H1 (cell line): Measurements from ENCODE around the gene C17orf113. TPM values are rescaled to one million over a fixed set of nuclear protein-coding genes. Genes with fewer than 3 reads are reported as not detected.
A peak's percentile ranks its signal among the peaks of the same experiment; 100 is the strongest.

ENCODE experiments used
- CTCF ChIA-PET: fragments of 300-600 bp; sonication (Branson Sonifier 250); formaldehyde crosslinking; loops from one replicate; lab custom pipeline; 2021; ENCODE audit not compliant: partially characterized antibody; lab: Charles Lee
- POLR2A ChIA-PET: fragments of 300-600 bp; sonication (Branson Sonifier 250); formaldehyde crosslinking; loops from one replicate; lab custom pipeline; 2021; ENCODE audit warnings: inconsistent platforms; ENCODE audit not compliant: partially characterized antibody; lab: Charles Lee
- DNase-seq, 2 experiments: peaks; one replicate each; pipeline versions ENCODE4 v3.0.0 to v3.0.0-alpha.2; 2010 to 2022; ENCODE audit warnings: low spot score in 2 of 2, low read depth in 1 of 2, mixed read lengths in 1 of 2
- FAIRE-seq: peaks from 2 replicates; lab custom pipeline; 2011; peaks lifted over from hg19 to GRCh38; lab: Jason Lieb, UNC
- H2AFZ ChIP-seq: 2 replicates; pipeline ENCODE4 v1.8.1; 2012; ENCODE audit warnings: low read length, inconsistent platforms
- H2AK5ac ChIP-seq: 2 replicates; pipeline ENCODE4 v1.6.1; 2013; ENCODE audit warnings: low read depth, low read length
- H2BK120ac ChIP-seq: replicated peaks from 2 replicates; pipeline ENCODE3; 2013; ENCODE audit warnings: low read depth, low read length, inconsistent platforms
- H2BK12ac ChIP-seq: 2 replicates; pipeline ENCODE4 v1.6.1; 2013; ENCODE audit warnings: low read depth, low read length
- H2BK15ac ChIP-seq: 2 replicates; pipeline ENCODE4 v1.6.1; 2013; ENCODE audit warnings: low read length
- H2BK20ac ChIP-seq: 2 replicates; pipeline ENCODE4 v1.6.1; 2013; ENCODE audit warnings: low read length
- H2BK5ac ChIP-seq: 2 replicates; pipeline ENCODE4 v1.6.1; 2013; ENCODE audit warnings: low read depth, low read length
- H3K14ac ChIP-seq: 2 replicates; pipeline ENCODE4 v1.6.1; 2013; ENCODE audit warnings: inconsistent platforms; ENCODE audit not compliant: insufficient read length
- H3K18ac ChIP-seq: 2 replicates; pipeline ENCODE4 v1.6.1; 2013; ENCODE audit warnings: low read length; ENCODE audit errors: extremely low read depth
- H3K23ac ChIP-seq: 2 replicates; pipeline ENCODE4 v1.6.1; 2013; ENCODE audit warnings: inconsistent platforms; ENCODE audit not compliant: insufficient read length
- H3K23me2 ChIP-seq: 2 replicates; pipeline ENCODE4 v1.6.1; 2013; ENCODE audit warnings: low read depth, low read length
- H3K27ac ChIP-seq: 2 replicates; pipeline ENCODE4 v1.6.1; 2011; ENCODE audit warnings: low read depth, low read length, inconsistent platforms
- H3K27me3 ChIP-seq, 4 experiments: replicated peaks in 1 of 4; 1 replicate in 1 of 4; 2 replicates in 3 of 4; pipeline versions ENCODE4 v1.6.1 to v1.8.1; 2011 to 2013; ENCODE audit warnings: low read length in 3 of 4, mild to moderate bottlenecking in 3 of 4, inconsistent platforms in 2 of 4, mixed read lengths in 2 of 4, moderate library complexity in 1 of 4; ENCODE audit not compliant: control insufficient read depth in 3 of 4, insufficient read depth in 3 of 4; ENCODE audit errors: extremely low read depth in 1 of 4
- H3K36me3 ChIP-seq, 4 experiments: 2 replicates each; pipeline versions ENCODE4 v1.6.1 to v1.8.1; 2011 to 2013; ENCODE audit warnings: mild to moderate bottlenecking in 4 of 4, low read length in 3 of 4, moderate library complexity in 2 of 4, control low read depth in 1 of 4, inconsistent platforms in 1 of 4; ENCODE audit not compliant: insufficient read depth in 4 of 4, control insufficient read depth in 2 of 4
- H3K4ac ChIP-seq: replicated peaks from 2 replicates; pipeline ENCODE3; 2013; ENCODE audit warnings: low read length, low read depth, mixed read lengths, inconsistent platforms; ENCODE audit not compliant: insufficient read length
- H3K4me1 ChIP-seq, 4 experiments: replicated peaks in 1 of 4; 1 replicate in 1 of 4; 2 replicates in 3 of 4; pipeline versions ENCODE4 v1.6.1 to v1.8.1; 2011 to 2013; ENCODE audit warnings: low read length in 3 of 4, inconsistent platforms in 2 of 4, mixed read lengths in 1 of 4; ENCODE audit not compliant: insufficient read depth in 4 of 4, control insufficient read depth in 3 of 4
- H3K4me2 ChIP-seq, 2 experiments: 2 replicates each; pipeline versions ENCODE4 v1.6.1 to v1.8.1; 2011 to 2013; ENCODE audit warnings: low read depth in 2 of 2, low read length in 2 of 2, control low read depth in 1 of 2, inconsistent platforms in 1 of 2, mild to moderate bottlenecking in 1 of 2; ENCODE audit not compliant: insufficient read depth in 1 of 2
- H3K4me3 ChIP-seq, 4 experiments: fragments of 200-600, 300-600 bp in 1 of 4; sonication (generic), shearing (Covaris generic), sonication (Bioruptor Twin) in 1 of 4; 2 replicates each; pipeline versions ENCODE4 v1.5.1 to v1.8.1; 2011 to 2016; ENCODE audit warnings: low read length in 4 of 4, low read depth in 3 of 4, control low read depth in 2 of 4, inconsistent platforms in 2 of 4, mild to moderate bottlenecking in 2 of 4, mixed read lengths in 1 of 4, moderate library complexity in 1 of 4; ENCODE audit not compliant: insufficient read depth in 2 of 4; ENCODE audit errors: extremely low read depth in 1 of 4
- H3K56ac ChIP-seq: replicated peaks from 2 replicates; pipeline ENCODE3; 2013; ENCODE audit warnings: low read depth, mild to moderate bottlenecking, mixed read lengths, low read length, inconsistent platforms; ENCODE audit not compliant: insufficient read length
- H3K79me1 ChIP-seq: 2 replicates; pipeline ENCODE4 v1.6.1; 2013; ENCODE audit warnings: low read depth, low read length, control low read depth
- H3K79me2 ChIP-seq, 2 experiments: 2 replicates each; pipeline versions ENCODE4 v1.6.1 to v1.8.1; 2012 to 2013; ENCODE audit warnings: low read length in 2 of 2, mild to moderate bottlenecking in 2 of 2, inconsistent platforms in 1 of 2; ENCODE audit not compliant: insufficient read depth in 2 of 2, control insufficient read depth in 1 of 2
- H3K9ac ChIP-seq, 4 experiments: replicated peaks in 1 of 4; 1 replicate in 1 of 4; 2 replicates in 3 of 4; pipeline versions ENCODE4 v1.6.1 to v1.8.1; 2011 to 2013; ENCODE audit warnings: low read depth in 3 of 4, low read length in 3 of 4, control low read depth in 2 of 4, mild to moderate bottlenecking in 2 of 4, moderate library complexity in 2 of 4, inconsistent platforms in 1 of 4; ENCODE audit errors: extremely low read depth in 1 of 4
- H3K9me3 ChIP-seq, 2 experiments: 2 replicates each; pipeline versions ENCODE4 v1.6.1 to v1.8.1; 2012 to 2013; ENCODE audit warnings: mild to moderate bottlenecking in 2 of 2, moderate library complexity in 2 of 2, control low read depth in 1 of 2, inconsistent platforms in 1 of 2, low read depth in 1 of 2, low read length in 1 of 2, mixed read lengths in 1 of 2; ENCODE audit not compliant: insufficient read depth in 2 of 2
- H4K20me1 ChIP-seq, 2 experiments: replicated peaks in 1 of 2; 2 replicates each; pipeline versions ENCODE3 to v1.8.1; 2011 to 2013; ENCODE audit warnings: inconsistent platforms in 2 of 2, low read length in 2 of 2, mild to moderate bottlenecking in 1 of 2; ENCODE audit not compliant: insufficient read depth in 2 of 2, control insufficient read depth in 1 of 2
- H4K5ac ChIP-seq: 2 replicates; pipeline ENCODE4 v1.6.1; 2013; ENCODE audit warnings: low read length, low read depth, mixed read lengths, inconsistent platforms; ENCODE audit not compliant: insufficient read length
- H4K8ac ChIP-seq: 2 replicates; pipeline ENCODE4 v1.8.0; 2013; ENCODE audit warnings: mild to moderate bottlenecking, moderate library complexity, low read length, inconsistent platforms; ENCODE audit not compliant: insufficient read depth; ENCODE audit errors: extremely low read depth
- H4K91ac ChIP-seq: replicated peaks from 2 replicates; pipeline ENCODE3; 2013; ENCODE audit warnings: low read length, mixed read lengths, inconsistent platforms; ENCODE audit not compliant: insufficient read length
- CHD1 ChIP-seq: IDR thresholded peaks from 2 replicates; pipeline ENCODE4 v1.6.1; 2012; ENCODE audit warnings: low read depth, low read length, improper control_type of control experiment
- KDM1A ChIP-seq: fragments of 200-600, 300-600 bp; sonication (generic); IDR thresholded peaks from 2 replicates; pipeline ENCODE4 v1.7.1; 2016; ENCODE audit warnings: mild to moderate bottlenecking, low read length, borderline replicate concordance
- KDM4A ChIP-seq: IDR thresholded peaks from one replicate; pipeline ENCODE4 v1.7.1; 2012; ENCODE audit warnings: low read depth, mild to moderate bottlenecking, moderate library complexity, low read length, inconsistent platforms; ENCODE audit not compliant: severe bottlenecking
- RFX5 ChIP-seq: IDR thresholded peaks from 2 replicates; pipeline ENCODE4 v1.6.1; 2011; ENCODE audit warnings: low read depth, low read length, improper control_type of control experiment, borderline replicate concordance
- USF2 ChIP-seq: IDR thresholded peaks from 2 replicates; pipeline ENCODE4 v1.6.1; 2011; ENCODE audit warnings: low read length, improper control_type of control experiment
- WGBS, 2 experiments: shearing (Covaris generic) in 1 of 2; methylation state at CpG; one replicate each; pipeline versions ENCODE4 v1.1.6 to v1.1.7; 2013 to 2015; ENCODE audit warnings: low lambda C conversion rate in 2 of 2, mixed read lengths in 2 of 2, inconsistent platforms in 1 of 2, low coverage in 1 of 2, missing lambda C conversion rate in 1 of 2; ENCODE audit not compliant: insufficient replicate concordance in 2 of 2, insufficient coverage in 1 of 2, insufficient read length in 1 of 2; ENCODE audit errors: extremely low coverage in 1 of 2, missing lambda C conversion rate in 1 of 2; 5-methylcytosine and 5-hydroxymethylcytosine counted together
- polyA plus RNA-seq, 7 experiments: library from polyadenylated mRNA; depleted of rRNA in 3 of 7; stranded (reverse) in 5 of 7; unstranded in 2 of 7; fragments of >200 nt in 5 of 7; fragments of 200-250 nt in 2 of 7; gene quantifications; 1 replicate in 5 of 7; 2 replicates in 1 of 7; 4 replicates in 1 of 7; pipeline versions ENCODE4 v1.2.1 to v1.2.3, GENCODE V29; 2011 to 2013; ENCODE audit warnings: missing spikeins in 2 of 7, mixed read lengths in 2 of 7
- total RNA-seq: library from RNA; stranded (reverse); fragmentation: NEBNext Ultra II Directional; extraction: Animal tissue kit (Norgen Biotek cat#: 25700); gene quantifications from 2 replicates; pipeline ENCODE4 v1.2.1, GENCODE V29; 2021
- TF ChIP-seq, protein P1 (sequence below): IDR thresholded peaks from 2 replicates; pipeline ENCODE4 v1.6.1; 2012; ENCODE audit warnings: inconsistent platforms

Gene C17orf113
- total and polyA plus RNA-seq, 2 of the 8 experiments (the other 6 are each of a cell fraction or from before 2014, with no cell fraction given) = 1.0 to 1.4 TPM

- Histone ChIP-seq H2BK20ac (no peak overlapping the region), H3K14ac (no peak overlapping the region), H3K4ac (no peak overlapping the region), H4K91ac (no peak overlapping the region), H3K27ac (no peak overlapping the region), H3K18ac (peak overlapping the region; percentile 48; the same call in 1 of the 2 replicates), H3K23ac (no peak overlapping the region), H3K79me1 (no peaks in the 10 kb centered on the region), H2AFZ (peak overlapping the region; percentile 58; the same call in 1 of the 2 replicates), H3K4me2 (peak overlapping the region; percentile 67 to 83), H4K20me1 (no peaks in the 10 kb centered on the region), H3K23me2 (peaks cover 4% of the 10 kb centered on the region), H3K4me1 (peaks cover 0 to 8% (median 4%) of the 10 kb centered on the region in 4 experiments; a peak in 4 of 7 replicates), H4K5ac (no peak overlapping the region), H2BK12ac (no peak overlapping the region), H3K4me3 (peak overlapping the region; percentile 52 to 88 (median 57)), H2BK5ac (no peak overlapping the region), H2BK15ac (no peak overlapping the region), H3K9ac (peak overlapping the region in 1 of 4 experiments; percentile 45; a peak in 2 of 7 replicates), H3K79me2 (no peaks in the 10 kb centered on the region), H3K27me3 (no peaks in the 10 kb centered on the region; a peak in 2 of 7 replicates), H3K9me3 (no peaks in the 10 kb centered on the region), H3K36me3 (no peaks in the 10 kb centered on the region), H2BK120ac (no peak overlapping the region), H2AK5ac (no peak overlapping the region), H3K56ac (no peak overlapping the region), H4K8ac (peak overlapping the region; percentile 60; the same call in 1 of the 2 replicates)
- POLR2A ChIA-PET = interaction anchor here (0.6 to 2.0 kb wide), 6 partner anchors 25 to 99 kb away, joined by 3 to 7 read pairs (median 3); partner anchors contain the start of genes DNAJC7, KAT2A and ZNF385C
- TF ChIP-seq CHD1 = no peak
- no peak for TF ChIP-seq USF2
- peak; percentile 67 for TF ChIP-seq KDM1A
- peak; percentile 86 for TF ChIP-seq KDM4A
- TF ChIP-seq RFX5 = no peak
- TF ChIP-seq, protein P1, sequence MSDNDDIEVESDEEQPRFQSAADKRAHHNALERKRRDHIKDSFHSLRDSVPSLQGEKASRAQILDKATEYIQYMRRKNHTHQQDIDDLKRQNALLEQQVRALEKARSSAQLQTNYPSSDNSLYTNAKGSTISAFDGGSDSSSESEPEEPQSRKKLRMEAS = no peak
- DNase-seq (peak in 1 of 2 experiments; percentile 76), FAIRE-seq (no peak)
- CTCF ChIA-PET = interaction anchor here (0.5 to 4.3 kb wide), 23 partner anchors 8 to 212 kb away, joined by 3 to 30 read pairs (median 5); partner anchors contain the start of genes C17orf113 and ZNF385C
- 10% methylated on average over 26 of the region's 67 CpGs; no CpG with 5 or more reads in 1 of the 2 experiments for WGBS, 2 experiments
Observed at GRCh38 chr17:42072323-42073187, 22.2 kb upstream of the C17orf113 start.
